Fibroblast of skin of scalp (primary cell): ENCODE data around the gene RASSF10.
"Not testable (repeated sequence)": the region's sequence is repeated elsewhere in the genome, so short reads cannot be mapped to it uniquely, and the experiment has no call there.

ENCODE experiments used
- DNase-seq: peaks from one replicate; pipeline ENCODE4 v3.0.0-alpha.2; 2013

Gene RASSF10

GRCh38 chr11:13028322-13028721 is 19.2 kb downstream of the RASSF10 start:
- no peak for DNase-seq

DNA sequence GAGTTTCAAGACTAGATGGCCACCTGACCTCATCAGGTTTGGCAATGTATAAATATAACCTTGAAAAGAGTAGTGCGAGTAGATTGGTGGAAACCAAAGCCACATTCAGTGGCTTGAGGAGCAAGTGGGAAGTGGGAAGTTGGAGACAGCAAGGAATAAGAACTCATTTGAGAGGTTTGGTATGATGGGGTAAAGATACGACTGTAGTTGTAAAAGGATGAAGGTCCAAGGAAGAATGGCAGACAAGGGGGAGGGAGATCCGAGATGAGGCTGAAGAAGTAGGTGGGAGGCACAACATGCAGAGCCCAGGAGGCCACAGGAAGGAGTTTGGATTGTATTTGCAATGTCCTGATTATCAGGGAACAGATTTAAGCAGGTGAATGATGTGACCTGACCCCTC is 20.8 kb downstream of the RASSF10 start:
- no peak for DNase-seq

DNA sequence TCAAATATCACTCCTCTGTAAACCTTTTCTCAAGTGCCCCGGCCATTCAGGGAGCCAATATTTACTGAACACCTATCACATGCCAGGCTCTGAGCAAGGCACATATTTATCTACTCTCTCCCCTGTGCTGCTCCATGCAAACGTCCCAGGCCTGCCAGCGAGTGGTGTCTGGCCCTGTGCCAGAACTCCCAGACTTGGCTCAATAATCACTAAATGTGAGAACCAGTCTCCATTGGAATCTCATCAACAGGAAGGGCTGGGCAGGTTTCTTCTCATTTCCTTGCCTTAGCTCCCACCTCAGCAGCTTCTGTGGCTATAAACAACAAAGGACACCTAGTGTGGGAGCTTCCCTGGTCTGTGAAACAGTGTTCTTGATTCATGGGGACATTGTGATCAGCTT is 21.7 kb downstream of the RASSF10 start:
- DNase-seq, result no peak

DNA sequence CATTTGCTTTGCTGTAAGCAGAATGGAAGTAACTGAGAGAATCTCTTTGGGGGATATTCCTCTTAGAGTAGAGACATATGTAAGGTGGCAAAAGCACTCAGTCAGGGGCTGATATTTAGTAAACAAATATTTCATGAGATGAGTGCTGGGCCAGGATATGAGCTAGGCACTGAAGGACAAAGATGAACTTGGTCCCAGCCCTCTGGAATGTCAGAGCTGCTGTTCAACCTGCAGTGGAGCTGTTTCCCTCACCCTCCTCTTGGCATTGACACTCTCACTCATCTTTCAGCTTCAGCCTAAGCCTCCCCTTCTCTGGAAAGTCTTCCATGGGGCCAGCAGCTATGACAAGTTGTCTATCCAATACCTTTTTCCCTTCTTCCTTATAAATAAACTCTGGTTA is 22.2 kb downstream of the RASSF10 start:
- no peak for DNase-seq

DNA sequence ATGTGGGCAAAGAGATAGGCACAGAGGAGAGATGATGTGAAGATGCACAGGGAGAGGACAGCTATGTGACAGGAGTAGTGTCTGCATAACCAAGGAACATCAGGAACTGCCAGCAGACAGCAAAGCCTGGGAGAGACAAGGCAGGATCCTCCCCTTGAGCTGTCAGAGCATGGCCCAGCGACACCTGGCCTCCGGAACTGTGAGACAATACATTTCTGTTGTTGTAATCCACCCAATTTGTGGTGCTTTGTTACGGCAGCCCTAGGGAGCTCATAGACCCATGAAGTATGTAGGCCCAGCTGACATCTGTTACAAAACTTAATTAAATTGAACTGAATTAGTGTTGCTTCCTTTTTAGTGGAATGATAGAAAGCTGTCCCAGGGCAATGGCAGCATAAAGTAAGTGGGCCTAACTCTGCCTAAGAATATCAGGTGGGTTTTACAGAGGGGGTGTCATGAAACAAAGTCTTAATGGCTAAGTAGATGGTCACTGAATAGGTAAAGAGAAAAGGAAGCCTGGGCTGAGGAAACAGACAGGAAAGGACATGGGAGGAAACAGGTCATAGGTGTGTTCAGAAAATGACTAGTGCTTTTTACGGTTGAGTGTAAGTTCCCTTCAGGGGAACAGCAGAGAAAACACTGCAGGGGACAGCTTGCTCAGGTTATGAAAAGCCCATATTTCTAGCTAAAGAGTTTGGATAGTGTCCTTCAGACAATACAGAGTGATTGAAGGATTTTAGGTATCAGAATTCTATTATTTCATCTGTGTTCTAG is 24.8 kb downstream of the RASSF10 start:
- no peak for DNase-seq

DNA sequence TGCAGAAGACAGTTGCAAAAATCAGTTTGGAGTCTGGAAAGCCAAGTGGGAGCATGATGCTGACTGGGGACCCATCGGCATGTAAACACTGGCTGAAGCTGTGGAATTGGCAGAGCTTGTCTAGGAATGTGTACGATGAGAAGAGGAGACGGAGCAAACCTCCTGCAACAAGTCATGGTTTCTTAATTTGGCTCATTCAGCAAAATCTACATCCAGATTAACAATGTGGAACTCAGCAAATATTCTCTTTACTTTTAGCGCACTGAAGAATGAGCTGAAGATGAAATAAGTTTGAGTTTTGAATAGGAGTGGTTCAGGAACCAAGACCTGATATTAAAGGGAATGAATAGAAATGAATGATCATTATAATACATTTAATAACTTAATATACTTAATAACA is 26.6 kb downstream of the RASSF10 start:
- no peak for DNase-seq

DNA sequence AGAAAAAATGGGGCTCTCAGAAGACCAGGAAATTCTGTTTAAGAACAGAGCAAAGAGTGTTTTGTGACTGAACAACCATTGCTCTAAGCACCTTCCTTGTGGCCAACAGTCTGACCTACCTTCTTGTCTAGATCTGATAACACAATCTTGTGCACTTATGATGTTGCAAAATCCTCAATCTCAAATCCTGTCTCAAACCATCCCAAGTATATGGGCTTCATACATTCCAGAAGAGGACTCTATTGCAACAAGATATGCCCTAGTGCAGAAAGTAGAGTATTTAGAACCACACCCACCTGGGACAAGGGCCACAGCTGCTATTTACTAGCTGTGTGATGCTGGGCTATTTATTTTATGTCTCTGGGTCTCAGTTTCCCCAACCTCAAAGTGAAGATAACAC is 27.1 kb downstream of the RASSF10 start:
- DNase-seq, result no peak

- DNase-seq, result no peak
Observed at GRCh38 chr11:13038366-13038765, 29.2 kb downstream of the RASSF10 start.

DNA sequence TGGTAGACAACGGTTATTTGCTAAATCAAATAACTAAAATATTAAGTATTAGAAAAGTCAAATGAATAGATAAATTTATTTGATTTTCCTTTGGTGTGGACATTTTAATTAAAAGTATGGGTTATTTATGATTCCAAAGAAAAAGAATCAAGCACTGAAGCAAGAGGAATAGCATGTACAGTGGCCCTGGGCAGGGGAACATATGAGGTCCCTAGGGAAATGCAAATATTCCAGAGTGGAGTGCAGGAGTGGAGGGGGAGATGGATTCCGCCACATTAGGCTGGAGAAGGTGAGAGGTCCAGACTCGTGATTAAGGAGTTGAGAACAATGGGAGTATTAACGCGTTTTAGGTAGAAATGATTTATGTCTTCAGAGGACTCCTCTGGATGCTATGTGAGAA is 30.0 kb downstream of the RASSF10 start:
- DNase-seq, result no peak

DNA sequence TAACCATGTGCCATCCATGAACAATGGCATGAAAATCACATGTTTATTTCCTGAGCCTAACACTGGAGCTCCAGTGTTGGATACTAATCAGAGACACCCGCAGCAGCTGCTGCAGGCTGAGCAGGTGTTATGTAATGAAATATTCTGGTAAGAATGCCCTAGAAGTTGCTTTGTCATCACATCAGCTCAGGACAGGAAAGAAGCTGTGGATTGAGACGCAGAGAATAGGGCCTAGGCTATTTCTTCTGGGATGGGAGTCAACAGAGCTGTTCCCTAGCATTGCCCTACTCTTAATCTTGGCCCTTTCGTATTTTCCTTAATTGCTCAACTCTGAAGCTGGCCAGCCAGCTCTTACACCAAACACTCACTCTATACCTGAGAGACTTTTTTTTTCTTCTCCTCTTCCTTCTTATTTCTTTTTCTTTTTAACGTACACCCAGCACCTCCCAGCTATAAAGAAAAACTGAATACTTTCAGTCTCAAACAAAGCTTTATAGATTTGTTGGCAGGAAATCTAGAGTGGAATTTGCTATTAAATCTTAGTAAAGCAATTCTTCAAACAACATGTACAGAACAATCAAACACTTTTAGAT is 31.9 kb downstream of the RASSF10 start:
- DNase-seq, result no peak

GRCh38 chr11:13042873-13043342 is 33.8 kb downstream of the RASSF10 start:
- no peak for DNase-seq

DNA sequence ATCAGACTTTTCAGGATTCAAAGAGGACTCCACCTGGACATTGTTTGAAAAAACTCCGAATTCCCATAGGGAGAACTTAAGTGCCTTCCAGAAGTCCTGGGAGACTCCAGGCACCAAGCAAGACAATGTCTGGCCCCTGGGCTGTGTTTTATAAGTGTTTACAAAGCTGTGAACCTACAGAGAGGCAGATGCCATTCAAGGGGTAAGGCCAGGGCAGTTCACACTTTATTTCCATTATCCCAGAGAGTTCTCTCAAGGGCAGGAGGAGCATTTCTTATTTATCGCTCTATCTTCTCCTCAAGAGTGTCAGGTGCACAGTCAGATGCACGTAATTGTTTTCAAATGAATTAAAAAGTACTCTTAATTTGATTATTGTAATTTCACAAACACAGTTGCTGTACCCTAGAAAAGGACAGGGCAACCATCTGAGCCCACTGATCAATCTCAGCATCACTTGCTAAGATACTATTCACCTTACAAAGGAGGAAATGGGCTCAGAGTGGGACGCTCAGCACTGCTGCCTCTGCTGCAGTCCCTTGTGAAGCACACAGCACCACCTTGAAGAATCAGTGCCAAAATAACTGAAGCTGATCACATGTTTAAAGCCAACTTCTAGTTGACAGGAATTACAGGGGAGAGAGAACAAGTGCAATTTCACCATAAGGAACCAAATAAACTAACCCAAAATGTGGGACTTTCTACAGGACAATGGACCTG is 35.0 kb downstream of the RASSF10 start:
- no peak for DNase-seq

DNA sequence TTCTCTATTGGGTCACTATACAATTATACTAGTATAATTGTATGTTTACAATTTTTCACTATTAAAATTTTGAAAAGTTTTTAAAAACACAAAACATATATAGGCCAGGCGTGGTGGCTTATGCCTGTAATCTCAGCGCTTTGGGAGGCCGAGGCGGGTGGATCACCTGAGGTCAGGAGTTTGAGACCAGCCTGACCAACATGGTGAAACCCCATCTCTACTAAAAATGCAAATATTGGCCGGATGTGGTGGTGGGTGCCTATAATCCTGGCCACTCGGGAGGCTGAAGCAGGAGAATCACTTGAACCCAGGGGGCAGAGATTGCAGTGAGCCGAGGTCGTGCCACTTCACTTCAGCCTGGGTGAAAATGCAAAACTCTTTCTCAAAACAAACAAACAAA is 36.0 kb downstream of the RASSF10 start:
- DNase-seq, result not testable (repeated sequence)

- no peak for DNase-seq
Observed at GRCh38 chr11:13045734-13046133, 36.6 kb downstream of the RASSF10 start.

DNA sequence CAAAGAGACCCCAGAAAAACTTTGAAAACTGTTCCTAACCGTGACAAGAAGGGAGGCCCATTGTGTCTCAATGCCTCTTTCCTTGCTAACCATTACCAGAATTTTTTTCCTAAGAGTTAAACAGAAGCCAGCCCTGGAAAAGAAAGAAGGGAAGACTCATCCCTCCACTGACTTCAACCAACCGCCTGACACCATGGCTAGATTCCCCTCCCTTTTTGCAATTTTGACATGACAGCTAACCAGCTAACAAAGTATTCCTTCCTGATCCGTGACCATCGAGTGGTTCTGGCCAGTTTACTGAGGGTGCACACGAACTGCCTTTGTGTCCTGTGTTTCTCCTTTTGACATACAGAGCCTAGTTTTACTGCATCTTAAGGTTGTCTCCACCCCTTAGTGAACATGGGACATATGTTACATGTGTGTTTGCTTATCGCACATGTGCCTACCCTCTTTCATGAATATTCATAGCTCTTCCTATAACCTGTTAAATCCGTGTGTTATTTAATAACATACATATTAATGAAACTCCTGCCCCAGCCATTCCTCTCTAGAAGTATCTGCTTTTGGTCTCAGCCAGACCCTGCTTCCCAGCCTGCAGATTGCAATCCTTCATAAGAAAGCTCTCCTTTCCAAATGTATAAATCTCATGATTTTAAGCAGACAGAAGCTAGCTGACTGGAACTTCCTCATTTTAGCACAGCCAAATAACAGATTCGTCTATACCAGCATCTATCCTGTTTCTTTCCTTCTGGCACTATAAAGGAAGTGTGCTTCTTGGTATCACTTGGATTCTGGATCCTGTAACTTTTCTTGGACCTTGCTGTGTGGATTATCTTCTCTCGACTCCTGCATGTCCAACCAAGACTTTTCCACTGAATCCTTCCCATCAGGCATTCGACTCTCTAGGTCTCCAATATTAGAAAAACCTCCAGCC is 37.8 kb downstream of the RASSF10 start:
- DNase-seq, result no peak

GRCh38 chr11:13047884-13048283 is 38.8 kb downstream of the RASSF10 start:
- no peak for DNase-seq

GRCh38 chr11:13051257-13051656 is 42.1 kb downstream of the RASSF10 start:
- no peak for DNase-seq

- DNase-seq, result no peak
Observed at GRCh38 chr11:13052130-13052571, 43.0 kb downstream of the RASSF10 start.

DNA sequence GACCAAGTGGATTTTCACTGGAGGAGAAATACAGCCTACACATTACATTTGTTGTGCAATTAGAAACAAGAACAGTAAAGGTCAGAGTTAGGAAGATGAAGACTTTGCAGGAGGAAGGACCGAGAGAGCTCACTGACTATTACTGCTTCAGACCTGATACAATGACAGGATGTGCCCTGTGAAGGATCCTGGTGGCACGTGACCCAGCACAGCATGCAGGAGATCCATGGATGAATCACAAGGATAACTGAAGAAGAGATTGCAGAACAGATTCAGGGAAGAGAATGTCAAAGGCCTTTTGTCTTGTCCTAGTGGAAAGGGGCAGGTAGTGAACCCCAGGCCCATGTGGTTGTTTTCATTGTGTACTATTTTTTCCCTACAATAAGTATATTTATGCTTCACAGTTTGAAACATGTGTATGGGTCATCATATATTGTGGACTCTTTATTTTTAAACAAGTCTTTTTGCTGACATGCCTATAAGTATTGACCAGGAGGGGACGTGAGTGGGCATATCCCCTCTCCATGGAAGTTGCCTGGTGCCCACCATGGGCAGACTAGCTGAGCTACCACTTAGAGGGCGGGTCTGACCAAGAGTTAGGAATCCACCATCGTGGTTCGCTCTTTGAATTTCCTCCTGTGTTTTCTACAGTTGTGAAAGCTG is 44.3 kb downstream of the RASSF10 start:
- DNase-seq, result peak; percentile 4

- no peak for DNase-seq
Observed at GRCh38 chr11:13054278-13054677, 45.2 kb downstream of the RASSF10 start.

- no peak for DNase-seq
Observed at GRCh38 chr11:13055200-13055599, 46.1 kb downstream of the RASSF10 start.
